Tracheal epithelial cell (primary cell): ENCODE data around the gene TMEM138. TPM values are rescaled to one million over a fixed set of nuclear protein-coding genes. Genes with fewer than 3 reads are reported as not detected.

Source experiments
- total RNA-seq: library from RNA; depleted of rRNA; stranded (reverse); fragments of >200 nt; gene quantifications from 2 replicates; pipeline ENCODE4 v1.2.1, GENCODE V29; 2014

TMEM138 gene
- 12.8 and 16.8 TPM in 2 replicates for total RNA-seq

DNA sequence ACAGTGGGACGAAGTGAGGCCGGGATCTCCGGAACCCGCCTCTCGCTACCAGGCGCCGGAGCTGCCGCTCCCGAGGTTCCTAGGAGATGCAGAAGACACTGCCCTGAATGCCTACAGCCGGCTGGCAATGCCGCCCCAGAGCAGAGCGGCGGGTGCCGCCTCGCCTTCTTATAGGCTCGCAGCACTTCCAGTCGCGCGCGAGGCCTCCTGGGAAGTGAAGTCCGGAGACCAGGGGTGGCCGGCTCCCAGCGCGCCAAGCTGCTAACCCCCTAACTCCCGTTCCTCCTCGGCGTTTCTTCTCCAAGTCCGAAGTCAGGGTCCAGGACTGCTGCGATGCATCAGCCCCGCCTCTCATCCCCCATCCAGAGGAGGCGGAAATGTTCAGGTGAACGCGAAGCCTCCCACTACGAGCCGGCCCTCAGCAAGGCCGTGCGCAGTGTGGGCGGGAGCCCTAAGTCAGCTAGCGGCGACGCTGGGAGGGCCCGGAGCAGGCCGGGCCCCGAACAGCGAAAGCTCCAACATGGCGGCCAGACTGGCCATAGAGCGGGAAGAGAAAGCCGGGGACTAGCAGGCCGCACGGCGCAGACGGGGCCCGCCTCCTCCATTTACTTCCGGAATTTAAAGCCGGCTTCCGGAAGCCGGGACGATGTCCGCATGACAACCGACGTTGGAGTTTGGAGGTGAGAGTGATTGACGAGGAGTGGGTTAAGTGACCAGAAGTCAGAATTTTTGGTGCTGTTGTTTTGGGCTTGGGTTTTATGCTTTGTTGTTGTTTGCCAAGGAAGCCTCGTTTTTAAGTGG is at the start of gene TMEM138, which contains the start of gene CYB561A3:
Gene TMEM138, plus strand, starts transcription at position 634 of the 801 bp plus-strand sequence. CDS start 2,017 bp downstream, outside the sequence.
Gene CYB561A3, minus strand, starts transcription at position 142 of the 801 bp plus-strand sequence. CDS start 5,169 bp downstream, outside the sequence.

DNA sequence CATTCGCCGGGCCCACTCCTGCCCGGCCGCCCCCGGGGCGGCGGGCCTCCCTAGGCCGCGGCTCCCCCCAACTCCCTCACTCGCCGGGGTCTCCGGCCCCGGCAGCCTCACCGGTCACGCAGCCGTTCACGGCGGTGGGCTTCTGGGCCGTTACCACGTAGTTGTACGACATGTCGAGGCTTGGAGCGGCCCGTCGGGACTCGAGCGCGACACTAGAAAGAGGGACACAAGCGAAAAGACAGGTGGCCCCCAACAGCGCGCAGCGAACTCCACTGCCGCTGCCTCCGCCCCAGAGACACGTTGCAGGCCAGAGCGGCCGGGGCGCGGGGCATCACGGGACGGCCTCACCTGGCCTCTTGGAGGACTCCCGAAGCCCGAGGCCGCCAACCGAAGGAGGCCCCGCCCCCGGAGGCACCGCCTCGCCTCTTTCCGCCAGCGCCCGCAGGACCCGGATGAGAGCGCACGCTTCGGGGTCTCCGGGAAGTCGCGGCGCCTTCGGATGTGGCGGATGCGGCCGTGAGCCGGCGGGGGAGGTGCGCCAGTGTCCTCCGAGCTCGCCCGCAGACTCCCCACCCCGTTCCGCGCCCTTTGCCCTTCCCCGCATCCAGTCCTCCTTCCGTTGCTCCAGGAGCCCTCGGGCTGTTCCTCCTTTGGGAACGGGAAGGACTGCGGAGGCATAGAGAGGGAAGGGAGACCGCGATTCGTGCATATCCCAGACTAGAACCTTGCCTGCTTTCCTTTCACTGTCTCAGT is 29.2 kb upstream of the TMEM138 start, which contains the start of the genes DDB1 and TKFC:
Gene DDB1, minus strand, starts transcription at position 309 of the 753 bp plus-strand sequence. Its CDS starts 137 bp downstream, at position 172.
Gene TKFC, plus strand, starts transcription at position 432 of the 753 bp plus-strand sequence. CDS start 1,501 bp downstream, outside the sequence.

Other genes with a start within 250 kb of the TMEM138 start
- gene VPS37C, start 200.9 kb upstream of the TMEM138 start, total RNA-seq, result 8.2 and 10.9 TPM in 2 replicates
- not detected in 2 replicates for gene PGA3, start 158.9 kb upstream of the TMEM138 start, total RNA-seq
- gene PGA4, start 140.0 kb upstream of the TMEM138 start, total RNA-seq, result not detected in 2 replicates
- not detected in 2 replicates for gene PGA5, start 121.2 kb upstream of the TMEM138 start, total RNA-seq
- under 0.01 and 0.24 TPM in 2 replicates for gene VWCE, start 67.1 kb upstream of the TMEM138 start, total RNA-seq
- gene DDB1, start 29.3 kb upstream of the TMEM138 start, total RNA-seq, result 231 and 235 TPM in 2 replicates
- 20.0 and 22.2 TPM in 2 replicates for gene TKFC, start 29.1 kb upstream of the TMEM138 start, total RNA-seq
- gene CYB561A3, start 492 bp upstream of the TMEM138 start, total RNA-seq, result 55.0 and 66.7 TPM in 2 replicates
- 5.5 and 16.6 TPM in 2 replicates for gene TMEM216, start 30.2 kb downstream of the TMEM138 start, total RNA-seq
- gene CPSF7, start 67.6 kb downstream of the TMEM138 start, total RNA-seq, result 10.9 and 13.3 TPM in 2 replicates
- gene SDHAF2, start 67.8 kb downstream of the TMEM138 start, total RNA-seq, result 15.8 and 40.2 TPM in 2 replicates
- not detected in 2 replicates for gene LRRC10B, start 146.4 kb downstream of the TMEM138 start, total RNA-seq
- gene SYT7, start 218.7 kb downstream of the TMEM138 start, total RNA-seq, result 13.4 and 17.6 TPM in 2 replicates